Measurements from ENCODE around the gene DLG2.
"Not testable (repeated sequence)": the region's sequence is repeated elsewhere in the genome, so short reads cannot be mapped to it uniquely, and the experiment has no call there.

The DLG2 gene

DNA sequence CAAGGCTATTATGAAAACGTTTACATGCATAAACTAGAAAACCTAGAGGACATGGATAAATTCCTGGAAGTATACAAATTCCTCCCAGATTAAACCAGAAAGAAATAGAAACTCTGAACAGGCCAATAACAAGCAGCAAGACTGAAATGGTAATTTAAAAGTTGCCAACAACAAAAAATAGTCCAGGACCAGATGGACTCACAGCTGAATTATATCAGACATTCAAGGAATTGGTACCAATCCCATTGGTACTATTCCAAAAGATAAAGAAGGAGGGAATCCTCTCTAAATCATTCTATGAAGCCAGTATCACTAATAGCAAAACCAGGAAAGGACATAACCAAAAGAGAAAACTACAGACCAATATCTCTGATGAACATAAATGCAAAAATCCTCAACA lies 236.0 kb downstream of the DLG2 start:
- H3K27ac Mint-ChIP-seq (ENCODE audit: low read depth), result no peak overlapping the region
- H3K9me3 Mint-ChIP-seq, result peaks cover 25% of the 10 kb centered on the region
- no peaks in the 10 kb centered on the region for H3K27me3 Mint-ChIP-seq
- no peak for DNase-seq (ENCODE audit: low spot score in 2 of 2)
- H3K36me3 Mint-ChIP-seq (ENCODE audit: insufficient read depth), result no peaks in the 10 kb centered on the region
- H3K4me3 Mint-ChIP-seq, result no peak overlapping the region
- ATAC-seq (replicated peaks; ENCODE audit: extremely low read depth, poor library complexity, severe bottlenecking), result no peak
- H3K4me1 Mint-ChIP-seq, result no peaks in the 10 kb centered on the region

DNA sequence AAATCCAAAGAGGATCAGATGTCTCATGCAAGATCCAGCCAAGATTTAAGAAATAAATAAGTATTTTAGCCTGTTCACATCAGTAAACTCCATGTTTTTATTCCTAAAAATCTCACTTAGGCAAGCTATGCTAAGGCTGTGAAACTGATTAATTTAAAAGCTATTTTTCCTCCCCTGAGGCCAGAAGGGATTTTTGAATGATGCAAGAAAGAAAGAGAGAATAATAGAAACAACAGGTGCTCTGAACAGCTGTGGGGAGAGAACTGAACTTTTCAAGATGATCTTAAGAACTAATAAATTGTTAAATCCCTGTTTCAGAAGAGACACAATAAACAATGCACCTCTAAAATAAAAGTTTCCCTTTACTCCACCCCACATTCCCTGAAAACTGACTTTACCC lies 241.6 kb downstream of the DLG2 start:
- no peaks in the 10 kb centered on the region for H3K27me3 Mint-ChIP-seq
- no peaks in the 10 kb centered on the region for H3K36me3 Mint-ChIP-seq (ENCODE audit: insufficient read depth)
- no peak overlapping the region for H3K27ac Mint-ChIP-seq (ENCODE audit: low read depth)
- ATAC-seq (replicated peaks; ENCODE audit: extremely low read depth, poor library complexity, severe bottlenecking) (no peak), DNase-seq (ENCODE audit: low spot score in 2 of 2) (no peak)
- H3K4me1 Mint-ChIP-seq, result no peaks in the 10 kb centered on the region
- no peak overlapping the region for H3K4me3 Mint-ChIP-seq
- H3K9me3 Mint-ChIP-seq, result peaks cover 15% of the 10 kb centered on the region

DNA sequence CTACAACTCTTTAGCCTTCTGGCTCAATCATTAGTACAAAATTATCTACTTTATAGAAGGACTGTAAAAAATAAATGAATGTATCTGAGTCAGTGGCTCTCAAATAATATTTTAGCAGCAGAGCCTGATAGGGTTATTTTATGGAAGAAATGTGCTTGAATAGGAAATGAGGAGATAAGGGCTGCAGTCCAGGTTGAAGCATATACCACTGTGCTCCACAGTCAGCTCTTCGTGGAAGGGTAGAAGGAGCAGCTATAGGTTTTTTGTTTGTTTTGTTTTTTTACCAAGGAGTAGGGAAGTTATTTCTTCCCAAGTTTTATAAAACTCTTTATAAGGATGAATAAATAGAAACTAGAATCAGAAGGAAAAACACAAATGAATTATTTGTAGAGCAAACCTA lies 242.0 kb downstream of the DLG2 start:
- H3K4me3 Mint-ChIP-seq, result no peak overlapping the region
- ATAC-seq (replicated peaks; ENCODE audit: extremely low read depth, poor library complexity, severe bottlenecking), result no peak
- no peak for DNase-seq (ENCODE audit: low spot score in 2 of 2)
- no peaks in the 10 kb centered on the region for H3K27me3 Mint-ChIP-seq
- H3K27ac Mint-ChIP-seq (ENCODE audit: low read depth), result no peak overlapping the region
- peaks cover 18% of the 10 kb centered on the region for H3K9me3 Mint-ChIP-seq
- H3K36me3 Mint-ChIP-seq (ENCODE audit: insufficient read depth), result no peaks in the 10 kb centered on the region
- H3K4me1 Mint-ChIP-seq, result no peaks in the 10 kb centered on the region

- H3K27me3 Mint-ChIP-seq, result no peaks in the 10 kb centered on the region
- H3K36me3 Mint-ChIP-seq (ENCODE audit: insufficient read depth), result no peaks in the 10 kb centered on the region
- H3K9me3 Mint-ChIP-seq, result peaks cover 19% of the 10 kb centered on the region
- ATAC-seq (replicated peaks; ENCODE audit: extremely low read depth, poor library complexity, severe bottlenecking) (no peak), DNase-seq (ENCODE audit: low spot score in 2 of 2) (no peak)
- no peak overlapping the region for H3K4me3 Mint-ChIP-seq
- no peaks in the 10 kb centered on the region for H3K4me1 Mint-ChIP-seq
- H3K27ac Mint-ChIP-seq (ENCODE audit: low read depth), result no peak overlapping the region
Measured at GRCh38 chr11:85379066-85379465, 248.1 kb downstream of the DLG2 start.

DNA sequence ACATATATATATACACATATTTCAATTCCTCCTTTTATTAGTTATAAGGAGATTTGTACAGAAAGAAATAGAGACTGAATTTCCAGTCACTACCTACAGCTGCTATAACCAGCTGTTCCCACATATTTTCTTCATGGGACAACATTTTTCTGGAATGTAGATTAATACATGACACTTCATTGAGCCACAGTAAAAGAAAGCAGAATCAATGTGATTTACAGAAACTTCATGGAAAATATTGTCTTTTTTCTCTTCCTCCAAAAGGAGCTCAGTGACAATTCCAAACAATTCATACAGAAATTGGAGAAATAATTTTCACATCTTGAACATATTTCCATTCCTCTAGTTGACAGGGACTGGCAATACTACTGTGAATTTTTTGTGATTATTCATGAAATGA lies 249.2 kb downstream of the DLG2 start:
- ATAC-seq (replicated peaks; ENCODE audit: extremely low read depth, poor library complexity, severe bottlenecking) (no peak), DNase-seq (ENCODE audit: low spot score in 2 of 2) (no peak)
- Mint-ChIP-seq H3K4me1 (no peaks in the 10 kb centered on the region), H3K9me3 (peaks cover 19% of the 10 kb centered on the region), H3K27me3 (no peaks in the 10 kb centered on the region), H3K36me3 (ENCODE audit: insufficient read depth) (no peaks in the 10 kb centered on the region), H3K27ac (ENCODE audit: low read depth) (no peak overlapping the region), H3K4me3 (no peak overlapping the region)

DNA sequence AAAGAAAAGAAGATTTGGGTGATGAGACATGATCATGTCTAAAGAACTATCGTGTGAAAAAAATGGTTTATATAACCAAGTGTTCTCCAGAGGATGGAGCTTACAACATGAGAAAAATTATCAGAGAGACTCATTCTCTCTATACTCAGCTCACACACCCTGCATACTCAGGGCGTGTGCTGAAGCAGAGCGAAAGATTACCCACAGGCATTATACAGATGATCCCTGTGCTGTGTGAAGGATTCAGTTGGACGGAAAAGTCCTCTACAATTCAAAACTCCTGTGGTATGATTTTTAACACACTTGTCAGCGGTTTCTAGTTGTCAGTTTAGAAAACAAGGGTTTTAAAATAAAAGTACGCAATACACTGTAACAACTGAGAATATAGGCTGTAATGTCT lies 267.3 kb downstream of the DLG2 start:
- H3K4me1 Mint-ChIP-seq, result no peaks in the 10 kb centered on the region
- no peaks in the 10 kb centered on the region for H3K36me3 Mint-ChIP-seq (ENCODE audit: insufficient read depth)
- DNase-seq (ENCODE audit: low spot score in 2 of 2), result no peak
- H3K27me3 Mint-ChIP-seq, result no peaks in the 10 kb centered on the region
- H3K4me3 Mint-ChIP-seq, result no peak overlapping the region
- no peak overlapping the region for H3K27ac Mint-ChIP-seq (ENCODE audit: low read depth)
- no peak for ATAC-seq (replicated peaks; ENCODE audit: extremely low read depth, poor library complexity, severe bottlenecking)
- peaks cover 28% of the 10 kb centered on the region for H3K9me3 Mint-ChIP-seq

- peaks cover 27% of the 10 kb centered on the region for H3K9me3 Mint-ChIP-seq
- no peaks in the 10 kb centered on the region for H3K36me3 Mint-ChIP-seq (ENCODE audit: insufficient read depth)
- no peaks in the 10 kb centered on the region for H3K4me1 Mint-ChIP-seq
- no peak overlapping the region for H3K27ac Mint-ChIP-seq (ENCODE audit: low read depth)
- no peak for ATAC-seq (replicated peaks; ENCODE audit: extremely low read depth, poor library complexity, severe bottlenecking)
- H3K4me3 Mint-ChIP-seq, result no peak overlapping the region
- H3K27me3 Mint-ChIP-seq, result no peaks in the 10 kb centered on the region
- DNase-seq (ENCODE audit: low spot score in 2 of 2), result no peak
Measured at GRCh38 chr11:85355921-85356320, 271.2 kb downstream of the DLG2 start.

GRCh38 chr11:85349539-85349938 lies 277.6 kb downstream of the DLG2 start:
- H3K27me3 Mint-ChIP-seq; H3K27ac Mint-ChIP-seq (ENCODE audit: low read depth); ATAC-seq (replicated peaks; ENCODE audit: extremely low read depth, poor library complexity, severe bottlenecking); H3K36me3 Mint-ChIP-seq (ENCODE audit: insufficient read depth); H3K4me1 Mint-ChIP-seq; H3K4me3 Mint-ChIP-seq; DNase-seq (ENCODE audit: low spot score in 2 of 2): not testable (repeated sequence)
- H3K9me3 Mint-ChIP-seq, result peaks cover 21% of the 10 kb centered on the region

GRCh38 chr11:85348945-85349344 lies 278.2 kb downstream of the DLG2 start:
- H3K9me3 Mint-ChIP-seq, result peaks cover 21% of the 10 kb centered on the region
- H3K4me3 Mint-ChIP-seq, result no peak overlapping the region
- H3K4me1 Mint-ChIP-seq, result no peaks in the 10 kb centered on the region
- no peaks in the 10 kb centered on the region for H3K36me3 Mint-ChIP-seq (ENCODE audit: insufficient read depth)
- no peaks in the 10 kb centered on the region for H3K27me3 Mint-ChIP-seq
- H3K27ac Mint-ChIP-seq (ENCODE audit: low read depth), result no peak overlapping the region
- DNase-seq (ENCODE audit: low spot score in 2 of 2), result no peak
- ATAC-seq (replicated peaks; ENCODE audit: extremely low read depth, poor library complexity, severe bottlenecking), result no peak

DNA sequence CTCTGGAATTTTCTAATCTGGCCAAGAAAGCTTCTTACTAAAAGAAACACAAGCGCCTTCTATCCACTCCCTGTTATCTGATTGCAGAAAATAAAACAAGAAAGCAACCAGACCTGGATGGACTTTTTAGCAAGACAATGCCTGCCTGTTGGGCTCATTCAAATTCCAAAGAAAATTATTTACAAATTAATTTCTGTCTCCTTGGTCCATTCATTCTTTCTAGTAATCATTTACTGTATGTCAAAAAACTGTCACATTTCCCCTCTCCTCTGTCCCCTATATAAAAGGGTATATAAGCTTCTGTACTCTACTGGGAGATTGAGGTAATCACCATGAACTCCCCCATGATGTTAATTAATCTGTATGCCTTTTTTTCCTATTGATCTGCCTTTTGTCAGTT lies 279.9 kb downstream of the DLG2 start:
- no peaks in the 10 kb centered on the region for H3K36me3 Mint-ChIP-seq (ENCODE audit: insufficient read depth)
- H3K27ac Mint-ChIP-seq (ENCODE audit: low read depth), result no peak overlapping the region
- DNase-seq (ENCODE audit: low spot score in 2 of 2), result no peak
- no peaks in the 10 kb centered on the region for H3K4me1 Mint-ChIP-seq
- ATAC-seq (replicated peaks; ENCODE audit: extremely low read depth, poor library complexity, severe bottlenecking), result no peak
- H3K27me3 Mint-ChIP-seq, result no peaks in the 10 kb centered on the region
- no peak overlapping the region for H3K4me3 Mint-ChIP-seq
- peaks cover 31% of the 10 kb centered on the region for H3K9me3 Mint-ChIP-seq

DNA sequence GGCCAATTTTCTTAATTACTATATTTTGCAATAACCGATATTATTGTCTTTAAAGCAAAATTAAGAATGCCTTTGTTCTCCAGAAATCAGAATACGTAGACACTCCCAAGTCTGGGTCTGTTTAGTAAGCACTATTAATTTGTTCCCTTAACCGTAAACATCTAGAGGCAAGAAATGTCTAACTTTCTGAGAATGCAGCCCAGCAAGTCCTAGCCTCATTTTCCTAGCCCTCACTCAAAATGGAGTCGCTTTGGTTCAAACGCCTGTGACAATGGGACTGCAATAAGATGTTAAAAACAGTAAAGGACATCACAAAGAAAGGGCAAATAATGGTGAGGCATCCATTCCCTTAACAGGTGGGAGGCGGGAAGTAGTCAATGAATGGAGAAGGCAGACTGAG lies 280.7 kb downstream of the DLG2 start:
- DNase-seq (ENCODE audit: low spot score in 2 of 2) (no peak), ATAC-seq (replicated peaks; ENCODE audit: extremely low read depth, poor library complexity, severe bottlenecking) (no peak)
- no peaks in the 10 kb centered on the region for H3K4me1 Mint-ChIP-seq
- no peaks in the 10 kb centered on the region for H3K36me3 Mint-ChIP-seq (ENCODE audit: insufficient read depth)
- no peak overlapping the region for H3K27ac Mint-ChIP-seq (ENCODE audit: low read depth)
- peaks cover 28% of the 10 kb centered on the region for H3K9me3 Mint-ChIP-seq
- H3K4me3 Mint-ChIP-seq, result no peak overlapping the region
- no peaks in the 10 kb centered on the region for H3K27me3 Mint-ChIP-seq

DNA sequence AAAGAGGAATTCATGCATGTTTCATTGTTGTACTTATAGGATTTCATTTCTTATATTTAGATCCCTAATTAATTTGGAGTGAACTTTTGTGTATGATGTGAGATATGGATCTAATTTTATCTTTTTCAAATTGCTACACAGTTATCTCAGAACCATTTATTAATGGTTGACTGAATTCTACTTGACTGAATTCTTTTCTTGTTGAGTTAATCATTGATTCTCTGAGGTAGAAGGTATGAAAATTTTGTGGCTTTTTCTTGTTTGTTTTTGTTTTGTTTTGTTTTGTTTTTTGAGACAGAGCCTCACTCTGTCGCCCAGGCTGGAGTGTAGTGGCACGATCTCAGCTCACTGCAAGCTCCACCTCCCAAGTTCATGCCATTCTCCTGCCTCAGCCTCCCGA lies 286.3 kb downstream of the DLG2 start:
- not testable (repeated sequence) for H3K27ac Mint-ChIP-seq (ENCODE audit: low read depth); H3K4me1 Mint-ChIP-seq; H3K36me3 Mint-ChIP-seq (ENCODE audit: insufficient read depth); H3K27me3 Mint-ChIP-seq; ATAC-seq (replicated peaks; ENCODE audit: extremely low read depth, poor library complexity, severe bottlenecking); H3K4me3 Mint-ChIP-seq; DNase-seq (ENCODE audit: low spot score in 2 of 2)
- peaks cover 20% of the 10 kb centered on the region for H3K9me3 Mint-ChIP-seq

DNA sequence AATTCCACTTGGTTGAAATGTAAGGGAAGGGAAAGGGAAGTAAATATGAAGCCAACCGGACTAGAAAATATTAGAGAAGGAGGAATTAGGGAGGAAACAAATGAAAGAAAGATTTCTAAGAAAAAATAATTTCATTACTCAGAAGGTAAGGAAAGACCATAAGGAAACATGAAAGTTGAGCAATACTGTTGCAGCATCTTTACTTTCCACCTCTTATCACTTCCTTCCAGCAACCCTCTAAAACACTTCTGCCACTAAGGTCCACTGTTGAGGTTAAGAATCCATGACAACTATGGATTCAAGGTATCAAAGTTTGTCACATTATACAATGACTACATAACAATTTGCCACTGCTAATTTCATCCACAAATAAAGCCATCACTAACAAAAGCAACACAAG lies 308.6 kb downstream of the DLG2 start:
- ATAC-seq (replicated peaks; ENCODE audit: extremely low read depth, poor library complexity, severe bottlenecking), result no peak
- no peaks in the 10 kb centered on the region for H3K36me3 Mint-ChIP-seq (ENCODE audit: insufficient read depth)
- H3K4me3 Mint-ChIP-seq, result no peak overlapping the region
- peaks cover 9% of the 10 kb centered on the region for H3K9me3 Mint-ChIP-seq
- no peak for DNase-seq (ENCODE audit: low spot score in 2 of 2)
- H3K4me1 Mint-ChIP-seq, result no peaks in the 10 kb centered on the region
- H3K27ac Mint-ChIP-seq (ENCODE audit: low read depth), result no peak overlapping the region
- no peaks in the 10 kb centered on the region for H3K27me3 Mint-ChIP-seq

GRCh38 chr11:85316967-85317366 lies 310.2 kb downstream of the DLG2 start:
- no peak overlapping the region for H3K4me3 Mint-ChIP-seq
- H3K36me3 Mint-ChIP-seq (ENCODE audit: insufficient read depth), result no peaks in the 10 kb centered on the region
- no peak overlapping the region for H3K27ac Mint-ChIP-seq (ENCODE audit: low read depth)
- ATAC-seq (replicated peaks; ENCODE audit: extremely low read depth, poor library complexity, severe bottlenecking), result no peak
- no peaks in the 10 kb centered on the region for H3K27me3 Mint-ChIP-seq
- DNase-seq (ENCODE audit: low spot score in 2 of 2), result no peak
- H3K9me3 Mint-ChIP-seq, result peaks cover 10% of the 10 kb centered on the region
- H3K4me1 Mint-ChIP-seq, result no peaks in the 10 kb centered on the region
